ENCODE results near the gene TSHZ2. TPM values are rescaled to one million over a fixed set of nuclear protein-coding genes. Genes with fewer than 3 reads are reported as not detected.

TSHZ2 gene
- total and polyA plus RNA-seq, 11 donors = 1.8 to 12.1 (median 3.7) TPM

- Histone ChIP-seq H3K4me3 (no peak overlapping the region), H3K27me3 (peaks cover 0 to 4% (median 0%) of the 10 kb centered on the region in 9 donors), H3K4me1 (peaks cover 0 to 6% (median 0%) of the 10 kb centered on the region in 12 donors), H3K27ac (no peak overlapping the region), H3K9me3 (no peaks in the 10 kb centered on the region), H3K36me3 (no peaks in the 10 kb centered on the region)
- ATAC-seq (no peak), DNase-seq (no peak)
- intact Hi-C loops (cut with DNase I) = no loop called here
- TF ChIP-seq POLR2A (IDR thresholded peaks at IDR 0.05) = no peak
- TF ChIP-seq CTCF (IDR thresholded peaks at IDR 0.05) = no peak
- 91 to 96% (median 95%) methylated on average over 6 of the region's 6 CpGs for WGBS, 4 donors
These were observed 326.1 kb downstream of the TSHZ2 start for GRCh38 chr20:53298260-53298659.

GRCh38 chr20:53298911-53299310 is 326.8 kb downstream of the TSHZ2 start:
- DNase-seq (no peak), ATAC-seq (no peak)
- WGBS, 4 donors = 96 to 100% (median 99%) methylated on average over 1 of the region's 1 CpG
- intact Hi-C loops (cut with DNase I) = no loop called here
- Histone ChIP-seq H3K9me3 (no peaks in the 10 kb centered on the region), H3K27ac (no peak overlapping the region), H3K27me3 (peaks cover 0 to 4% (median 0%) of the 10 kb centered on the region in 9 donors), H3K4me1 (peaks cover 0 to 6% (median 0%) of the 10 kb centered on the region in 12 donors), H3K36me3 (no peaks in the 10 kb centered on the region), H3K4me3 (no peak overlapping the region)
- TF ChIP-seq POLR2A (IDR thresholded peaks at IDR 0.05) = no peak
- TF ChIP-seq CTCF (IDR thresholded peaks at IDR 0.05) = no peak

- 49 to 58% (median 56%) methylated on average over 4 of the region's 4 CpGs for WGBS, 4 donors
These were observed 327.7 kb downstream of the TSHZ2 start for GRCh38 chr20:53299831-53300230.

GRCh38 chr20:53301869-53302268 is 329.7 kb downstream of the TSHZ2 start:
- no peaks in the 10 kb centered on the region for H3K36me3 ChIP-seq
- WGBS, 4 donors = 96 to 98% (median 97%) methylated on average over 13 of the region's 13 CpGs
- intact Hi-C loops (cut with DNase I) = no loop called here

More at GRCh38 chr20:53299831-53300230, 327.7 kb downstream of the TSHZ2 start:
- TF ChIP-seq POLR2A (IDR thresholded peaks at IDR 0.05) = no peak
- Histone ChIP-seq H3K4me3 (no peak overlapping the region), H3K27ac (no peak overlapping the region), H3K36me3 (no peaks in the 10 kb centered on the region), H3K9me3 (no peaks in the 10 kb centered on the region), H3K4me1 (peaks cover 0 to 6% (median 0%) of the 10 kb centered on the region in 12 donors), H3K27me3 (peaks cover 0 to 4% (median 0%) of the 10 kb centered on the region in 9 donors)
- intact Hi-C loops (cut with DNase I) = no loop called here
- no peak for DNase-seq
- ATAC-seq = no peak

More at GRCh38 chr20:53301869-53302268, 329.7 kb downstream of the TSHZ2 start:
- no peak for TF ChIP-seq CTCF (IDR thresholded peaks at IDR 0.05)
- no peak for TF ChIP-seq POLR2A (IDR thresholded peaks at IDR 0.05)
- Histone ChIP-seq H3K9me3 (no peaks in the 10 kb centered on the region), H3K27ac (no peak overlapping the region), H3K4me1 (no peaks in the 10 kb centered on the region), H3K4me3 (no peak overlapping the region), H3K27me3 (no peaks in the 10 kb centered on the region)
- ATAC-seq (no peak), DNase-seq (no peak)

Data from heart left ventricle (tissue), 16 donors.